Esophagus muscularis mucosa (tissue), 4 donors: ENCODE data around the gene KREMEN2. TPM values are rescaled to one million over a fixed set of nuclear protein-coding genes. Genes with fewer than 3 reads are reported as not detected.

Experiments
- DNase-seq: peaks from one replicate; pipeline ENCODE4 v3.0.0-alpha.2; 2017; ENCODE audit errors: extremely low spot score
- H3K27ac ChIP-seq, 4 donors: fragments of 200-600 bp; sonication (generic); replicated peaks in 1 of 4; 1 replicate in 3 of 4; 2 replicates in 1 of 4; pipeline ENCODE4 v1.5.1; 2016 to 2019; ENCODE audit warnings: mild to moderate bottlenecking in 1 of 4
- H3K27me3 ChIP-seq, 4 donors: fragments of 200-600 bp; sonication (generic); one replicate each; pipeline versions ENCODE4 v1.5.1 to v1.6.0; 2016 to 2019
- H3K36me3 ChIP-seq, 4 donors: fragments of 200-600 bp; sonication (generic); one replicate each; pipeline ENCODE4 v1.5.1; 2016 to 2019
- H3K4me1 ChIP-seq, 4 donors: fragments of 200-600 bp; sonication (generic); one replicate each; pipeline ENCODE4 v1.5.1; 2016 to 2019
- H3K4me3 ChIP-seq, 4 donors: fragments of 200-600 bp; sonication (generic); 1 replicate in 2 of 4; 2 replicates in 2 of 4; pipeline ENCODE4 v1.5.1; 2016 to 2019; ENCODE audit warnings: mild to moderate bottlenecking in 4 of 4, moderate library complexity in 1 of 4
- H3K9me3 ChIP-seq, 4 donors: fragments of 200-600 bp; sonication (generic); 1 replicate in 3 of 4; 2 replicates in 1 of 4; pipeline ENCODE4 v1.5.1; 2016 to 2019
- CTCF ChIP-seq, 3 experiments: fragments of 200-600 bp in 2 of 3; fragments of 450-650 bp in 1 of 3; sonication (generic) in 2 of 3; IDR thresholded peaks; one replicate each; pipeline ENCODE4 v1.5.1; 2017 to 2019; ENCODE audit warnings: antibody characterized with exemption in 3 of 3, mild to moderate bottlenecking in 2 of 3, moderate library complexity in 1 of 3
- EP300 ChIP-seq: sonication (generic); formaldehyde crosslinking; IDR thresholded peaks from one replicate; pipeline ENCODE4 v1.6.1; 2017; ENCODE audit warnings: antibody characterized with exemption
- POLR2A ChIP-seq: fragments of 450-650 bp; IDR thresholded peaks from one replicate; pipeline ENCODE4 v1.6.1; 2017; ENCODE audit warnings: antibody characterized with exemption, moderate library complexity, mild to moderate bottlenecking, low read depth
- POLR2AphosphoS5 ChIP-seq, 2 donors: sonication (generic); formaldehyde crosslinking; IDR thresholded peaks; one replicate each; pipeline ENCODE4 v1.6.1; 2017; ENCODE audit warnings: antibody characterized with exemption in 2 of 2
- WGBS: methylation state at CpG from one replicate; pipeline ENCODE4 v1.1.5; 2018; 5-methylcytosine and 5-hydroxymethylcytosine counted together
- intact Hi-C: fragments of 100-400 bp; cut with DNase I; formaldehyde crosslinking; loops from one replicate; pipeline ENCODE4 v1.15.1; 2023
- total RNA-seq, 4 donors: library from RNA; depleted of rRNA; stranded (reverse); fragments of >200 nt; gene quantifications; one replicate each; pipeline versions ENCODE4 v1.1.0 to v1.2.1, GENCODE V29; 2016

The KREMEN2 gene
- total RNA-seq, 4 donors from 2014 or later, result 0.13 TPM; not detected in 3

GRCh38 chr16:3003582-3004270, 39.7 kb downstream of the KREMEN2 start:
- TF ChIP-seq EP300 (no peak), POLR2A (no peak), CTCF (IDR thresholded peaks at IDR 0.05) (peak; percentile 59 to 85 (median 67)), POLR2AphosphoS5 (IDR thresholded peaks at IDR 0.05) (peak; percentile 20 to 86)
- Histone ChIP-seq H3K27ac (no peak overlapping the region), H3K27me3 (peaks cover 0 to 71% (median 5%) of the 10 kb centered on the region in 4 donors), H3K4me3 (peak overlapping the region; percentile 38 to 66 (median 42)), H3K9me3 (no peaks in the 10 kb centered on the region), H3K4me1 (peaks cover 3 to 18% (median 12%) of the 10 kb centered on the region in 4 donors), H3K36me3 (no peaks in the 10 kb centered on the region)
- WGBS, result 16% methylated on average over 25 of the region's 58 CpGs
- intact Hi-C loops, result loop anchor here (1.0 kb wide), 1 partner anchor 25 kb away; no protein-coding TSS in a partner anchor
- DNase-seq, result peak; percentile 99

GRCh38 chr16:3004319-3004718, 40.2 kb downstream of the KREMEN2 start:
- Histone ChIP-seq H3K27ac (no peak overlapping the region), H3K9me3 (no peaks in the 10 kb centered on the region), H3K27me3 (peaks cover 0 to 73% (median 8%) of the 10 kb centered on the region in 4 donors), H3K36me3 (no peaks in the 10 kb centered on the region), H3K4me3 (peak overlapping the region; percentile 38 to 66 (median 42)), H3K4me1 (peaks cover 3 to 18% (median 12%) of the 10 kb centered on the region in 4 donors)
- TF ChIP-seq POLR2A (no peak), EP300 (no peak), CTCF (IDR thresholded peaks at IDR 0.05) (no peak)
- intact Hi-C loops, result no loop called here
- DNase-seq, result no peak
- WGBS, result no CpG with 5 or more reads among the region's 67 CpGs

- H3K9me3 ChIP-seq, result no peaks in the 10 kb centered on the region
- peak overlapping the region; percentile 38 to 66 (median 42) for H3K4me3 ChIP-seq
- intact Hi-C loops, result no loop called here
- no peaks in the 10 kb centered on the region for H3K36me3 ChIP-seq
- H3K27ac ChIP-seq, result no peak overlapping the region
- DNase-seq, result no peak
- WGBS, result 8% methylated on average over 21 of the region's 25 CpGs
- H3K27me3 ChIP-seq, result peaks cover 0 to 75% (median 8%) of the 10 kb centered on the region in 4 donors
- no peak for TF ChIP-seq POLR2A
- no peak for TF ChIP-seq EP300
- no peak for TF ChIP-seq POLR2AphosphoS5 (IDR thresholded peaks at IDR 0.05)
- no peak for TF ChIP-seq CTCF (IDR thresholded peaks at IDR 0.05)
- peaks cover 3 to 18% (median 12%) of the 10 kb centered on the region in 4 donors for H3K4me1 ChIP-seq
Observed at GRCh38 chr16:3004781-3005284, 40.8 kb downstream of the KREMEN2 start.

GRCh38 chr16:3007059-3007956, 43.2 kb downstream of the KREMEN2 start:
- intact Hi-C loops, result no loop called here
- Histone ChIP-seq H3K36me3 (no peaks in the 10 kb centered on the region), H3K9me3 (no peaks in the 10 kb centered on the region), H3K4me1 (peaks cover 3 to 18% (median 12%) of the 10 kb centered on the region in 4 donors), H3K27me3 (peaks cover 0 to 84% (median 17%) of the 10 kb centered on the region in 4 donors), H3K27ac (no peak overlapping the region), H3K4me3 (peak overlapping the region in 1 of 4 donors; percentile 16)
- no peak for DNase-seq
- TF ChIP-seq CTCF (IDR thresholded peaks at IDR 0.05) (no peak), POLR2A (no peak), POLR2AphosphoS5 (IDR thresholded peaks at IDR 0.05) (no peak), EP300 (no peak)
- 53% methylated on average over 10 of the region's 13 CpGs for WGBS
